Measurements from ENCODE around the gene CCL18. TPM values are rescaled to one million over a fixed set of nuclear protein-coding genes. Genes with fewer than 3 reads are reported as not detected.

Gene CCL18
- total RNA-seq, 1 donor from 2014 or later = not detected

GRCh38 chr17:36036235-36036634 lies 27.8 kb upstream of the CCL18 start:
- Mint-ChIP-seq H3K4me3 (no peak overlapping the region), H3K27ac (no peak overlapping the region), H3K36me3 (ENCODE audit: low read depth) (no peaks in the 10 kb centered on the region), H3K9me3 (no peaks in the 10 kb centered on the region), H3K27me3 (peaks cover 8% of the 10 kb centered on the region), H3K4me1 (peaks cover 23% of the 10 kb centered on the region)
- ATAC-seq (ENCODE audit: low read depth) = no peak
- no peak for DNase-seq
- intact Hi-C loops (cut with micrococcal nuclease) = no loop called here
- no peak for TF ChIP-seq CTCF (IDR thresholded peaks at IDR 0.05)
- POLR2A ChIA-PET = no interaction called here
- CTCF ChIA-PET = no interaction called here

- H3K27ac Mint-ChIP-seq = no peak overlapping the region
Observed at GRCh38 chr17:36048066-36048465, 16.0 kb upstream of the CCL18 start.

DNA sequence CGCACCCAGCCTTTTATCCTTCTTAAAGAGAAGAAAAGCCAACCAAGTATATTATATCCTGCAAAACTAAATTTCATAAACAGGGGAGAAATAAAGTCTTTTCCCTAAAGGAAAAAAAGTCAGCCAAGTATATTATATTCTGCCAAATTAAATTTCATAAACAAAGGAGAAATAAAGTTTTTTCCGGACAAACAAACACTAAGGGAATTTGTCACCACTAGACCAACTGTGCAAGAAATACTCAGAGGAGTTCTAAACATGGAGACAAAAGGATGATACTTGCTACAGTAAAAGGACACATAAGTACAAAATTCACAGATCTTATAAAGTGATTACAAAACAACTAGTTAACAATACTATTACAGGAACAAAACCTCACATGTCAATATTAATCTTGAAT lies 14.4 kb upstream of the CCL18 start:
- ChIA-PET CTCF (interaction anchor here (1.4 kb wide), 1 partner anchor 99 kb away, joined by 3 read pairs; no protein-coding TSS in a partner anchor), POLR2A (no interaction called here)
- H3K4me1 Mint-ChIP-seq = peaks cover 3% of the 10 kb centered on the region
- peaks cover 18% of the 10 kb centered on the region for H3K27me3 Mint-ChIP-seq
- intact Hi-C loops (cut with micrococcal nuclease) = no loop called here
- H3K9me3 Mint-ChIP-seq = peaks cover 24% of the 10 kb centered on the region
- peaks cover 9% of the 10 kb centered on the region for H3K36me3 Mint-ChIP-seq (ENCODE audit: low read depth)
- ATAC-seq (ENCODE audit: low read depth) (no peak), DNase-seq (no peak)
- no peak overlapping the region for H3K27ac Mint-ChIP-seq
- no peak overlapping the region for H3K4me3 Mint-ChIP-seq
- no peak for TF ChIP-seq CTCF (IDR thresholded peaks at IDR 0.05)

More at GRCh38 chr17:36048066-36048465, 16.0 kb upstream of the CCL18 start:
- DNase-seq (no peak), ATAC-seq (ENCODE audit: low read depth) (no peak)
- no peak for TF ChIP-seq CTCF (IDR thresholded peaks at IDR 0.05)
- no peak overlapping the region for H3K4me3 Mint-ChIP-seq
- H3K36me3 Mint-ChIP-seq (ENCODE audit: low read depth) = peaks cover 9% of the 10 kb centered on the region
- intact Hi-C loops (cut with micrococcal nuclease) = no loop called here
- POLR2A ChIA-PET = no interaction called here
- peaks cover 24% of the 10 kb centered on the region for H3K9me3 Mint-ChIP-seq
- CTCF ChIA-PET = interaction anchor here (1.4 kb wide), 1 partner anchor 101 kb away, joined by 3 read pairs; no protein-coding TSS in a partner anchor
- no peaks in the 10 kb centered on the region for H3K4me1 Mint-ChIP-seq
- H3K27me3 Mint-ChIP-seq = peaks cover 23% of the 10 kb centered on the region

DNA sequence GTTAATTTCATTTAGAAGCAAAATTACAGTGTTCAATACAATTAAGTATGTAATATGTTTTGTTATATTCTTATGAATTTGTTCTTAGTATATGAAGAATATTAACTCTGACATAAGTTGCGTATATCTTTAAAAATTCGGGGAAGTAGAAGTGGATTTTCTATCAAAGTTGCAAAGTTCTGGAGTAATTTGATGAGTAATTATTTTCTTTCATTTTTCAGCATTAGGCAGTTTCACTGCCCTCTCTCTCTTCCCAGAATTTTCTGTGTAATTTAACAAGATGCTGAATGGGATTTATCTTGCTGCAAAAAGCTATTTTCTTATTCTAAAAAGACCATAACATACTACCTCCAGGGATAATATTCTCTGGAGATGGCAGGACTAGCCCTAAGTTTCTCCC lies 8.9 kb upstream of the CCL18 start:
- ATAC-seq (ENCODE audit: low read depth) (no peak), DNase-seq (no peak)
- POLR2A ChIA-PET = no interaction called here
- no peak overlapping the region for H3K4me3 Mint-ChIP-seq
- peaks cover 6% of the 10 kb centered on the region for H3K36me3 Mint-ChIP-seq (ENCODE audit: low read depth)
- H3K4me1 Mint-ChIP-seq = peaks cover 3% of the 10 kb centered on the region
- intact Hi-C loops (cut with micrococcal nuclease) = no loop called here
- H3K27me3 Mint-ChIP-seq = peaks cover 7% of the 10 kb centered on the region
- TF ChIP-seq CTCF (IDR thresholded peaks at IDR 0.05) = no peak
- CTCF ChIA-PET = no interaction called here
- H3K9me3 Mint-ChIP-seq = peaks cover 14% of the 10 kb centered on the region
- H3K27ac Mint-ChIP-seq = no peak overlapping the region

DNA sequence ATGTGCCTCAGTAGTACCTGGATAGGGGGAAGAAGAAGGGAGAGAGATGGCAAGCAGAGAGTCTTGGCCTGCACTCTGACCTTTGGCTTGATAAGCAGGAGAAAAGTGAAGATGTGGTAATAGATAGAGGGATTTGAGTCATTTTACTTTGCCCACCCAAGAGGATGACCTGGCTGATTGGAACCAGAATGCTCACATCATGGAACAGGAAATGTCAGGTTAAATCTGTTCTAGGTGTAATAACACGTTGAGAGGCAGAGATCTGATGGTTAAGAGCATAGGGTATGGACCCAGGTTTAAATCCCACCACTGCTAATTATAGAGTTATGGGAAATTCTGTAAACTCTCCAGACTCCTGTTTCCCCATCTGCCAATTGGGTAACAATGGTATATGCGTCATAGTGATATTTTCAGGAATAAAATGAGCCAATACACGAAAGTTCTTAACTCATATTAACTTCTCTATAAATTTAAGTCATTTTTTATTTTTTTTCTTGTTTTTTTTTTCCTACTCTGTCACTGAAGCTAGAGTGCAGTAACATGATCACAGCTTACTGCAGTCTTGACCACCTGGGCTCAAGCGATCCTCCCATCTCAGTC lies 8.1 kb upstream of the CCL18 start:
- intact Hi-C loops (cut with micrococcal nuclease) = no loop called here
- Mint-ChIP-seq H3K27me3 (peaks cover 3% of the 10 kb centered on the region), H3K36me3 (ENCODE audit: low read depth) (peaks cover 6% of the 10 kb centered on the region), H3K4me3 (no peak overlapping the region), H3K9me3 (peaks cover 12% of the 10 kb centered on the region), H3K4me1 (peaks cover 3% of the 10 kb centered on the region), H3K27ac (no peak overlapping the region)
- no peak for TF ChIP-seq CTCF (IDR thresholded peaks at IDR 0.05)
- no peak for ATAC-seq (ENCODE audit: low read depth)
- ChIA-PET POLR2A (no interaction called here), CTCF (interaction anchor here (2.0 kb wide), 1 partner anchor 17 kb away, joined by 8 read pairs; no protein-coding TSS in a partner anchor)
- DNase-seq = no peak
